Activated naive CD4-positive, alpha-beta T cell treated with anti-CD3 and anti-CD28 coated beads, Interleukin-2, amount 10 ng/mL, durations not matched to agents 5 hours and 36 hours (primary cell): ENCODE results near the gene GRID2IP. TPM values are rescaled to one million over a fixed set of nuclear protein-coding genes. Genes with fewer than 3 reads are reported as not detected.

ENCODE experiments used
- total RNA-seq, 2 experiments: library from RNA; stranded (reverse); gene quantifications; one replicate each; pipeline ENCODE4 v1.2.3, GENCODE V29; 2021

The GRID2IP gene
- under 1 TPM in 1 of 2 experiments, not detected in 1; 0.12 TPM for total RNA-seq

DNA sequence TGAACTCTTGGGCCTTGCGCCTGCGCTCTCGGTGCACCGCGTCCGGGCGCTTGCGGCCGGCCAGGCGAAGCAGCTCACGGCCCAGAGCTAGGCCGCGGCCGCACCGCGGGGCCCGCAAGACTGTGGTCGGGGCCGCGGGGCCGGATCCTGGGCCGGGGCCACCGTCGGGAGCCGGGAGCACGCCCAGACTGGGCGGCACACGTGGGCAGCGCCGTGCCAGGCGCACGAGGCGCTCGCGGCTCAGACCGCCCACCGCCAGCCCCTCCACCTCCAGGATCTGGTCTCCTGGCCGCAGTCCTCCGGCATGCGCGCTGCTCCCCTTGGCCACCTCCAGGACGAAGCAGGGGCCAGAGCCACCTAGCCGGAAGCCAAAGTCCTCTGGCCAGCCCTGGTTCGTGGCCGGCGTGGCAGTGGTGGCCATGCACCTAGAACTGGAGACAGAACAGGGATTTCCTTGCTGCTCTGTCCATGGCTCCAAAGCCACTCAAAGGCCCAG, at the start of gene GRID2IP:
GRID2IP (minus strand) TSS at position 446 of the 496 bp plus-strand sequence; CDS start at position 421, 25 bp downstream.

DNA sequence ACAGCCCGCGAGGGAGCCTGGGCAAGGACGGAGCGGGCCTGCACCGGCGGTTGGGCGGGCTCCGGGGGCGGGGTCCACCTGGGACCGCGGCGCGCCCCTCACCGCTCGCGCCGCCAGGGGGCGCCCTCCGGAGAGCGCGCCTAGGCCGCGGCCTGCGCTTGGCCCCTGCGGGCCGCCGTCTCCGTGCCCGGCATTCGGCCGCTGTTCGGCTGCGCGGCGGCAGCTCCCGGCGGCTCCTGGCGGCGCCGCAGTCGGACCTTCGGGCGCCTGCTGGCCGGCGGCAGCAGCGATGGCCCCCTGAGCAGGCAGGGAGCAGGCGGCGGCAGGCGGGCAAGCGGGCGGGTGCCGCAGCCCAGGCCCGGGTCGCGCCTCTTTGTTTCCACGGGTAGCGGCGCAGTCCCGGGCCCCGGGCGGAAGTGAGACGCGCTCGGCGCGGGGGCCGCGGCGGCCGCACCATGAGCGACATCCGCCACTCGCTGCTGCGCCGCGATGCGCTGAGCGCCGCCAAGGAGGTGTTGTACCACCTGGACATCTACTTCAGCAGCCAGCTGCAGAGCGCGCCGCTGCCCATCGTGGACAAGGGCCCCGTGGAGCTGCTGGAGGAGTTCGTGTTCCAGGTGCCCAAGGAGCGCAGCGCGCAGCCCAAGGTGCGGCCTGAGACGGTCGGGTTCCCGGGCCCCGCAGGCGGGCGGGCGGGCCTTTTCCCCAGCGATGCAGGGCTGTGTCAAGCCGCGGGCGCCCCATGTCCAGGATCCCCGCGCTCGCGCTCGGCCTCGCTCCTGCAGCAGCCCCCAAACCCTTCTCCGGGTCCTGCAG, 38.8 kb upstream of the GRID2IP start, which contains the start of gene INTS15:
INTS15 (plus strand) TSS at position 193 of the 816 bp plus-strand sequence; CDS start at position 456, 263 bp downstream.

DNA sequence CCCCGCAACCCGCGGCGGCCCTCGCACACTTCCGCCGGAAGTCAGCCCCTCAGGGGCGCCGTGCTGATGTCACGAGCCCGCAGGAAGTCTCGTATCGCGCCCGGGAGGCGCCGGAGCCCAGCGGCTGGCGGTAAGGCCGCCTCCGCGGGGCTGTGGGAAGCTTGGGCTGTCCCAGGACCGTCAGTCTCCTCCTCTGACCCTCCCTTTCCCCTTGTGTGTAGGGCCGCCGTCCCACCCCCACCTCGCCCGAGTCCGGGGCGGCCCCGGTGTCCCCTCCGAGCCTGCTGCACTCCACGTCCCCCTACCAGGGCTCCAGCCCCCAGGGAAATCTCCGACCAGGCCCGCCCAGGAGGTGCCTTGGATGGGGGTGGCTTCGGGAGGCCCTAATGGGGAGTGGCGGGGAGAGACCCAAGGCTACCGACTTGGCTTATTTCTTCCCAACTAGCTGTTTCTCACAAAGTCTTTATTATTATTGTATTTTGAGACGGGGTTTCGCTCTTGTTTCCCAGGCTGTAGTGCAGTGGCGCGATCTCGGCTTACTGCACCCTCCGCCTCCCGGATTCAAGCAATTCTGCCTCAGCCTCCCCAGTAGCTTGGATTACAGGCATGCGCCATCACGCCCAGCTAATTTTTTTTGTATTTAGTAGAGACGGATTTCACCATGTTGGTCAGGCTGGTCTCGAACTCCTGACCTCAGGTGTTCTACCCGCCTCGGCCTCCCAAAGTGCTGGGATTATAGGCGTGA, 26.3 kb upstream of the GRID2IP start, which contains the start of gene ZDHHC4:
ZDHHC4 (plus strand) TSS at position 86 of the 745 bp plus-strand sequence. CDS start 3,108 bp downstream, outside the sequence.

DNA sequence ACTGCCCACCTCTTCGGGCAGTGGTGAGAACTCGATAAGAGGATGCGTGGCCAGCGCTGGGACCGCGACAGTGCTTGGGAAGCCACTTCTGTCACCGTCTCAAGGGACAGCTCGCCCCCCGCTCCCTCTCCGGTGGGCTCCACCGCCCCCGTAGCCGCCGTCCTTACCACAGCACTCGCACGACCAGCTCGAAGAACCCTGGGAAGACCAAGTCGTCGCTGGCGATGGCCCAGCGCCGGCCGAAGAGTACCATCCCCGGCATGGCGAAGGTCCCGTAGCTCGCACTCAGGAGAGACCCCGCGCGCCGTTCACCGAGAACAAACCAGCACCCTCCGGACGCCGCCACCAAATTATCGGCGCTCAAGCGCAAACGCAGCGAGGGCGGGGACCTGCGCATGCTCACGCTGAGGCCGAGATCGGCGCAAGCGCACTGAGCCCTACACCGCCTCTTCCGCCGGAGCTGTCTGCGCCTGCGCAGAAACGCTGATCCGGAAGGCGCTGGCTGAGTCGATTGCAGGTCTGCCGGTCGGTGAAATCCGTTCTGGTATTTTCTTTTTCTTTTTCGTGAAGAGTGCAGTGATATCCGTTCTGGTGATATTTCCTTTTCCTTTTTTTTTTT, 103.6 kb downstream of the GRID2IP start, which contains the start of gene DAGLB:
DAGLB (minus strand) TSS at position 374 of the 619 bp plus-strand sequence; CDS start at position 262, 112 bp downstream.

Other genes starting within 250 kb of the GRID2IP start
- 10 to 100 TPM; 10.6 to 11.9 TPM for gene FAM220A, start 202.5 kb downstream of the GRID2IP start, total RNA-seq
- 100 to 1,000 TPM; 136 to 142 TPM for gene RAC1, start 176.9 kb downstream of the GRID2IP start, total RNA-seq
- gene DAGLB, start 103.5 kb downstream of the GRID2IP start, total RNA-seq, result 10 to 100 TPM; 22.6 to 24.6 TPM
- 10 to 100 TPM; 49.3 to 52.0 TPM for gene KDELR2, start 67.3 kb downstream of the GRID2IP start, total RNA-seq
- gene ZDHHC4, start 26.0 kb upstream of the GRID2IP start, total RNA-seq, result 10 to 100 TPM; 33.6 to 36.8 TPM
- 10 to 100 TPM; 38.6 to 41.1 TPM for gene INTS15, start 38.6 kb upstream of the GRID2IP start, total RNA-seq
- under 1 TPM; 0.60 to 0.81 TPM for gene ZNF853, start 64.1 kb upstream of the GRID2IP start, total RNA-seq
- gene ZNF316, start 85.9 kb upstream of the GRID2IP start, total RNA-seq, result 10 to 100 TPM; 29.8 to 34.0 TPM
- 10 to 100 TPM; 28.9 to 29.6 TPM for gene ZNF12, start 155.5 kb upstream of the GRID2IP start, total RNA-seq
- gene RSPH10B2, start 202.6 kb upstream of the GRID2IP start, total RNA-seq, result not detected